ENCODE data around the gene DNAAF1.

Gene DNAAF1

DNA sequence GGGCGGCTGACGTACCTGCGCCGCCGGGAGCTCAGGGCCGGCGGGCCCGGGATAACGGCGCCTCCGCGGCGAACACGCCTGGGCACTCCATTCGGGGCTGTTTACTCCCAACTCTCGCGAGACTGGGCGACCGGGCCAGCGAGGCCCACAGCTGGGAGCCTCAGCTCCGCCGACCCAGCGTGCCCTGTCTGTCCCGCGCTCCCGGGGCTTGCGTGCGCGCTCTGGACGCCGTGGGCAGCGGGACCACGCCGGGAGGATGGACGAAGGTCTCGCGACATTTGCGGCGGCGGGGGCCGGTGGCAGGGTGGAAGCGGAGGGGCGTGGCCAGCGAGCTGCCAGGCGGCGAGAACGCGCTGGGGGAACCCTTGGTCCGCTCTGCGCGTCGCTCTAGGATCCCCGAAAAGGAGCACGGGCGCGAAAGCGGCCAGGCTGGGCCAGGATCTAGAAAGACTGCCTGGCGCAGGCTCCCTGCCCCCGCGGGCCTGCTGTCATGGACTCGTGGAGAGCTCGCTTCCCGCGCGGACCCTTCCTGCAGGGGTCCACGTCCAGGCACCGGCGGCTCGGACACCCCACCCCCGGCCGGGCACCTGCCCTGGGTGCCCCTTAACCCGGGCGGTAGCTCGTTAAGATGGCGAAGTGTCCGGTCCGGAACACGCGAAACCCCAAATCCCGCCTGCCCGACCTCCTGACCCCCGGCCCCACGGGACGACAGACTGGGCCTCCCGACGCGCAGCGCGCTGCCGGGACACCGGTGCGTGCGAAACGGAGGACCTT, 28.2 kb upstream of the DNAAF1 start, which contains the start of gene MBTPS1 (continued):
- TF ChIP-seq GLIS1 (tag by site-specific recombination; IDR thresholded peaks at IDR 0.05), result peak; percentile 32
- TF ChIP-seq, protein P1, sequence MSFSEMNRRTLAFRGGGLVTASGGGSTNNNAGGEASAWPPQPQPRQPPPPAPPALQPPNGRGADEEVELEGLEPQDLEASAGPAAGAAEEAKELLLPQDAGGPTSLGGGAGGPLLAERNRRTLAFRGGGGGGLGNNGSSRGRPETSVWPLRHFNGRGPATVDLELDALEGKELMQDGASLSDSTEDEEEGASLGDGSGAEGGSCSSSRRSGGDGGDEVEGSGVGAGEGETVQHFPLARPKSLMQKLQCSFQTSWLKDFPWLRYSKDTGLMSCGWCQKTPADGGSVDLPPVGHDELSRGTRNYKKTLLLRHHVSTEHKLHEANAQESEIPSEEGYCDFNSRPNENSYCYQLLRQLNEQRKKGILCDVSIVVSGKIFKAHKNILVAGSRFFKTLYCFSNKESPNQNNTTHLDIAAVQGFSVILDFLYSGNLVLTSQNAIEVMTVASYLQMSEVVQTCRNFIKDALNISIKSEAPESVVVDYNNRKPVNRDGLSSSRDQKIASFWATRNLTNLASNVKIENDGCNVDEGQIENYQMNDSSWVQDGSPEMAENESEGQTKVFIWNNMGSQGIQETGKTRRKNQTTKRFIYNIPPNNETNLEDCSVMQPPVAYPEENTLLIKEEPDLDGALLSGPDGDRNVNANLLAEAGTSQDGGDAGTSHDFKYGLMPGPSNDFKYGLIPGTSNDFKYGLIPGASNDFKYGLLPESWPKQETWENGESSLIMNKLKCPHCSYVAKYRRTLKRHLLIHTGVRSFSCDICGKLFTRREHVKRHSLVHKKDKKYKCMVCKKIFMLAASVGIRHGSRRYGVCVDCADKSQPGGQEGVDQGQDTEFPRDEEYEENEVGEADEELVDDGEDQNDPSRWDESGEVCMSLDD (tag by site-specific recombination; IDR thresholded peaks at IDR 0.05), result peak; percentile 81
- TF ChIP-seq, protein P2, sequence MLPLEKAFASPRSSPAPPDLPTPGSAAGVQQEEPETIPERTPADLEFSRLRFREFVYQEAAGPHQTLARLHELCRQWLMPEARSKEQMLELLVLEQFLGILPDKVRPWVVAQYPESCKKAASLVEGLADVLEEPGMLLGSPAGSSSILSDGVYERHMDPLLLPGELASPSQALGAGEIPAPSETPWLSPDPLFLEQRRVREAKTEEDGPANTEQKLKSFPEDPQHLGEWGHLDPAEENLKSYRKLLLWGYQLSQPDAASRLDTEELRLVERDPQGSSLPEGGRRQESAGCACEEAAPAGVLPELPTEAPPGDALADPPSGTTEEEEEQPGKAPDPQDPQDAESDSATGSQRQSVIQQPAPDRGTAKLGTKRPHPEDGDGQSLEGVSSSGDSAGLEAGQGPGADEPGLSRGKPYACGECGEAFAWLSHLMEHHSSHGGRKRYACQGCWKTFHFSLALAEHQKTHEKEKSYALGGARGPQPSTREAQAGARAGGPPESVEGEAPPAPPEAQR (tag by site-specific recombination; IDR thresholded peaks at IDR 0.05), result no peak
- TF ChIP-seq ZIC2 (tag by site-specific recombination; IDR thresholded peaks at IDR 0.05), result peak; percentile 63
- peak; percentile 82 for TF ChIP-seq ZBTB17 (tag by site-specific recombination; IDR thresholded peaks at IDR 0.05)
- no peak for TF ChIP-seq ZNF169 (tag by site-specific recombination; IDR thresholded peaks at IDR 0.05)
- TF ChIP-seq, protein P3, sequence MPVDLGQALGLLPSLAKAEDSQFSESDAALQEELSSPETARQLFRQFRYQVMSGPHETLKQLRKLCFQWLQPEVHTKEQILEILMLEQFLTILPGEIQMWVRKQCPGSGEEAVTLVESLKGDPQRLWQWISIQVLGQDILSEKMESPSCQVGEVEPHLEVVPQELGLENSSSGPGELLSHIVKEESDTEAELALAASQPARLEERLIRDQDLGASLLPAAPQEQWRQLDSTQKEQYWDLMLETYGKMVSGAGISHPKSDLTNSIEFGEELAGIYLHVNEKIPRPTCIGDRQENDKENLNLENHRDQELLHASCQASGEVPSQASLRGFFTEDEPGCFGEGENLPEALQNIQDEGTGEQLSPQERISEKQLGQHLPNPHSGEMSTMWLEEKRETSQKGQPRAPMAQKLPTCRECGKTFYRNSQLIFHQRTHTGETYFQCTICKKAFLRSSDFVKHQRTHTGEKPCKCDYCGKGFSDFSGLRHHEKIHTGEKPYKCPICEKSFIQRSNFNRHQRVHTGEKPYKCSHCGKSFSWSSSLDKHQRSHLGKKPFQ (tag by site-specific recombination; IDR thresholded peaks at IDR 0.05), result no peak
- no peak for TF ChIP-seq ZNF292 (tag by site-specific recombination; IDR thresholded peaks at IDR 0.05; ENCODE audit: borderline replicate concordance, low read depth)
- TF ChIP-seq ZNF239 (tag by site-specific recombination; IDR thresholded peaks at IDR 0.05), result no peak
- TF ChIP-seq, protein P4, sequence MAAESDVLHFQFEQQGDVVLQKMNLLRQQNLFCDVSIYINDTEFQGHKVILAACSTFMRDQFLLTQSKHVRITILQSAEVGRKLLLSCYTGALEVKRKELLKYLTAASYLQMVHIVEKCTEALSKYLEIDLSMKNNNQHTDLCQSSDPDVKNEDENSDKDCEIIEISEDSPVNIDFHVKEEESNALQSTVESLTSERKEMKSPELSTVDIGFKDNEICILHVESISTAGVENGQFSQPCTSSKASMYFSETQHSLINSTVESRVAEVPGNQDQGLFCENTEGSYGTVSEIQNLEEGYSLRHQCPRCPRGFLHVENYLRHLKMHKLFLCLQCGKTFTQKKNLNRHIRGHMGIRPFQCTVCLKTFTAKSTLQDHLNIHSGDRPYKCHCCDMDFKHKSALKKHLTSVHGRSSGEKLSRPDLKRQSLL (tag by site-specific recombination; IDR thresholded peaks at IDR 0.05), result no peak
- TF ChIP-seq ZNF416 (tag by site-specific recombination; IDR thresholded peaks at IDR 0.05), result no peak
- peak; percentile 96 for TF ChIP-seq ZNF335 (tag by site-specific recombination; conservative IDR thresholded peaks at IDR 0.05)
- TF ChIP-seq, protein P5, sequence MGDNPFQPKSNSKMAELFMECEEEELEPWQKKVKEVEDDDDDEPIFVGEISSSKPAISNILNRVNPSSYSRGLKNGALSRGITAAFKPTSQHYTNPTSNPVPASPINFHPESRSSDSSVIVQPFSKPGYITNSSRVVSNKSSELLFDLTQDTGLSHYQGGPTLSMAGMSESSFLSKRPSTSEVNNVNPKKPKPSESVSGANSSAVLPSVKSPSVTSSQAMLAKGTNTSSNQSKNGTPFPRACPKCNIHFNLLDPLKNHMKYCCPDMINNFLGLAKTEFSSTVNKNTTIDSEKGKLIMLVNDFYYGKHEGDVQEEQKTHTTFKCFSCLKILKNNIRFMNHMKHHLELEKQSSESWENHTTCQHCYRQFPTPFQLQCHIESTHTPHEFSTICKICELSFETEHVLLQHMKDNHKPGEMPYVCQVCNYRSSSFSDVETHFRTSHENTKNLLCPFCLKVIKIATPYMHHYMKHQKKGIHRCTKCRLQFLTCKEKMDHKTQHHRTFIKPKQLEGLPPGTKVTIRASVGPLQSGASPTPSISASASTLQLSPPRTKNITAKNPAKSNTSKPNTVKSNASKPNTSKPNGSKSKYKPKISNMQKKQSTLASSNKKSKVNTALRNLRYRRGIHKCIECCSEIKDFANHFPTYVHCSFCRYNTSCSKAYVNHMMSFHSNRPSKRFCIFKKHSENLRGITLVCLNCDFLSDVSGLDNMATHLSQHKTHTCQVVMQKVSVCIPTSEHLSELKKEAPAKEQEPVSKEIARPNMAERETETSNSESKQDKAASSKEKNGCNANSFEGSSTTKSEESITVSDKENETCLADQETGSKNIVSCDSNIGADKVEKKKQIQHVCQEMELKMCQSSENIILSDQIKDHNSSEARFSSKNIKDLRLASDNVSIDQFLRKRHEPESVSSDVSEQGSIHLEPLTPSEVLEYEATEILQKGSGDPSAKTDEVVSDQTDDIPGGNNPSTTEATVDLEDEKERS (tag by site-specific recombination; IDR thresholded peaks at IDR 0.05), result no peak
- TF ChIP-seq GFI1B (tag by site-specific recombination; IDR thresholded peaks at IDR 0.05), result no peak
- no peak for TF ChIP-seq BCL11B (tag by site-specific recombination; IDR thresholded peaks at IDR 0.05; ENCODE audit: low read depth)
- no peak for TF ChIP-seq TRIM28 (IDR thresholded peaks at IDR 0.05; ENCODE audit: borderline replicate concordance, low read length)
- TF ChIP-seq ZNF629 (tag by site-specific recombination; IDR thresholded peaks at IDR 0.05), result peak; percentile 30; the same call in 1 of the 2 replicates
- TF ChIP-seq ZNF10 (tag by site-specific recombination; IDR thresholded peaks at IDR 0.05), result no peak
- no peak for TF ChIP-seq ZNF776 (tag by site-specific recombination; IDR thresholded peaks at IDR 0.05; ENCODE audit: borderline replicate concordance)
- TF ChIP-seq ZNF132 (tag by site-specific recombination; IDR thresholded peaks at IDR 0.05; ENCODE audit: borderline replicate concordance), result no peak
- TF ChIP-seq ZFHX2 (tag by site-specific recombination; conservative IDR thresholded peaks at IDR 0.05), result peak; percentile 77
- TF ChIP-seq BCL11A (tag by site-specific recombination; IDR thresholded peaks at IDR 0.05; ENCODE audit: low read depth), result no peak
- TF ChIP-seq ZNF843 (tag by site-specific recombination; IDR thresholded peaks at IDR 0.05), result 0 out of 2 replicates have a peak, but pooled peaks have one; percentile 45
- TF ChIP-seq, protein P6, sequence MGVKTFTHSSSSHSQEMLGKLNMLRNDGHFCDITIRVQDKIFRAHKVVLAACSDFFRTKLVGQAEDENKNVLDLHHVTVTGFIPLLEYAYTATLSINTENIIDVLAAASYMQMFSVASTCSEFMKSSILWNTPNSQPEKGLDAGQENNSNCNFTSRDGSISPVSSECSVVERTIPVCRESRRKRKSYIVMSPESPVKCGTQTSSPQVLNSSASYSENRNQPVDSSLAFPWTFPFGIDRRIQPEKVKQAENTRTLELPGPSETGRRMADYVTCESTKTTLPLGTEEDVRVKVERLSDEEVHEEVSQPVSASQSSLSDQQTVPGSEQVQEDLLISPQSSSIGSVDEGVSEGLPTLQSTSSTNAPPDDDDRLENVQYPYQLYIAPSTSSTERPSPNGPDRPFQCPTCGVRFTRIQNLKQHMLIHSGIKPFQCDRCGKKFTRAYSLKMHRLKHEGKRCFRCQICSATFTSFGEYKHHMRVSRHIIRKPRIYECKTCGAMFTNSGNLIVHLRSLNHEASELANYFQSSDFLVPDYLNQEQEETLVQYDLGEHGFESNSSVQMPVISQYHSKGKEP (tag by site-specific recombination; IDR thresholded peaks at IDR 0.05), result no peak
- no peak for TF ChIP-seq ZNF600 (tag by site-specific recombination; IDR thresholded peaks at IDR 0.05)
- no peak for TF ChIP-seq ZNF175 (tag by site-specific recombination; IDR thresholded peaks at IDR 0.05)
- TF ChIP-seq ZNF324 (tag by site-specific recombination; IDR thresholded peaks at IDR 0.05), result no peak
- no peak for TF ChIP-seq ZNF664 (tag by site-specific recombination; IDR thresholded peaks at IDR 0.05)
- no peak for TF ChIP-seq ZNF350 (tag by site-specific recombination; IDR thresholded peaks at IDR 0.05)
